Stimulated activated CD4-positive, alpha-beta T cell treated with anti-CD3 and anti-CD28 coated beads, TNF-alpha, amount 100 ng/mL, for 1 hour (primary cell): ENCODE results near the gene SPRED3.

ENCODE experiments used
- DNase-seq, 3 donors: peaks; one replicate each; pipeline ENCODE4 v3.0.0-alpha.2; 2020; ENCODE audit warnings: low read depth in 3 of 3, low spot score in 1 of 3

The SPRED3 gene

GRCh38 chr19:38443458-38443999 lies 55.0 kb downstream of the SPRED3 start:
- no peak for DNase-seq

DNA sequence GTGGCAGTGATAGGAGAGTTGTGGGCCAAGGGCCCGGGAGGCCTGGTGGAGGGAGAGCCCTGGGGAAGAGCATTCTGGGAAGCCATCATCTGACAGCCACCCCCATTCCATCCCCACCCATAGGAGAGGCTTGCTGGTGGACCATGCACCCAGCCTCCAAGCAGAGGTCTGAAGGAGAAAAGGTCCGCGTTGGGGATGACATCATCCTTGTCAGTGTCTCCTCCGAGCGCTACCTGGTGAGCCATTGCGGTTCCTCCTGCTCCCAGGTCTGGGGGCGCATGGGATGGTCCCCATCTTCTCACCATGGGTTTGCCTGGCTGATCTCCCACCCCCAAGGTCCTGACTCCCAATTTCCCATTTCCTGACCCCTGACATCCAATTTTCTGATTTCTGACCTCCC lies 55.5 kb downstream of the SPRED3 start:
- DNase-seq: no peak

- DNase-seq: no peak
Measured at GRCh38 chr19:38445362-38445761, 56.9 kb downstream of the SPRED3 start.

DNA sequence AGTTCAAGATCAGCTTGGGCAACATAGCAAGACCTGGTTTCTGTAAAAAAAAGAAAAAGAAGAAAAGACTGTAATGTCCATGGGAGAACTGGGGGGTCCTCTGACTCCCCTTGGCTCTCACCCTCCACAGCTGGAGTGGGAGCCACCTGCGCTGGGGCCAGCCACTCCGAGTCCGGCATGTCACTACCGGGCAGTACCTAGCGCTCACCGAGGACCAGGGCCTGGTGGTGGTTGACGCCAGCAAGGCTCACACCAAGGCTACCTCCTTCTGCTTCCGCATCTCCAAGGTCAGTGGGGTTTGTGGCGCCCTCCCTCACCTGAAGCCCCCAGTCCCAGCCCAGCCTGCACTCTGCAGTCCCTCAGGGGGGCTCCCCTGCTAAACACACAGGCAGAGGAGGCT lies 59.7 kb downstream of the SPRED3 start:
- DNase-seq: no peak
